Measurements from ENCODE around the gene PLEKHA6.

Gene PLEKHA6

DNA sequence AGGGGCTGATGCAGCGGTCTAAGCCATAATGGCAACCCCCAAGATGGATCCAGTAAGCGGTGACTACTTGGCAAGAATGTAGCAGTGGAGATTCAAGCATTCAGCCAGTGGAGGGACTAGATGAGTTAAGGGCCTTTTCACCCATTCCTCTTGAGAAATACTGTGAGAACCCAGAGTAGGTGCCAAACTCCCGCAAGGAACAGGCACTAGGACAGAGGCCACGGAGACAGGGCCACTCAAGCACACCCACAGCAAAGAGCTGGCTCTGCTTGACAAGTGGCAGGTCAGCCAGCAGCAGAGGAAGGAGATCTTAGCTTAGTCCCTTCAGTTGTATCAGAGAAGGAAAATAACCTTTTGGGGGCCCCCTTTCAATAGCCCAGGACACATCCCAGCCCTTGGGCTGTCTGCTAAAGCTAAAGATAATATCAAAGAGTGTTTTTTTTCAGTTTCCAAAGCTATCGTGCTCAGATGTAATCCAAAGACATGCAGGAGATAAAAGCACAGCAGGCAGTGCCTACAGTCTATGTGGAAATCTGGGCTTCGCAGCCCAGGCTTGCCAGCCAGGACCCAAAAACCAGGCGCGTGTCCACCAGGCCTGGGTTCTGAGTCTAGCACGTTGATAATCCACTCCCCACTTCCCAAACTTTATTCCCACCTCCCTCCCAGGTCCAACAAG, 83.9 kb downstream of the PLEKHA6 start:
- no peak for DNase-seq (ENCODE audit: low read depth)
- H3K4me3 ChIP-seq (ENCODE audit: low read length): no peak overlapping the region
- no peak for TF ChIP-seq CTCF (conservative IDR thresholded peaks at IDR 0.05; ENCODE audit: low read length)

GRCh38 chr1:204274446-204274845, 85.3 kb downstream of the PLEKHA6 start:
- H3K4me3 ChIP-seq (ENCODE audit: low read length): no peak overlapping the region
- DNase-seq (ENCODE audit: low read depth): no peak
- TF ChIP-seq CTCF (conservative IDR thresholded peaks at IDR 0.05; ENCODE audit: low read length): no peak

DNA sequence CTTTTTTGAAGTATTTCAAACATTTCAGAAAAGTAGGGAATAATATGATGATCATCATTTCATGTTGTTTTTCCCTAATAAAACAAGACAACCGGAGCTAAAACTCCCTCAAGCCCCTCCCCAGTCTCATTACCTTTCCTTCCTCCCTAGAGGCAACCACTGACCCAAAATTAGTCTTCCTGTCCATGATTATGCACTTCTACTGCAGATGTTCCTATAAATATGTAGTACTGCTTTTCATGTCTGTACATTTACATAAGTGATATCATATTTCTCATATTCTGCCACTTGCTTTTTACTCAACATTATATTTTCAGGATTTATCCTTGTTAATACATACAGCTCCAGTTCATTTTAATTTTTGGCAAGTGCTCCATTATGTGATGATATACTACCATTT, 87.2 kb downstream of the PLEKHA6 start:
- TF ChIP-seq CTCF (conservative IDR thresholded peaks at IDR 0.05; ENCODE audit: low read length): no peak
- no peak overlapping the region for H3K4me3 ChIP-seq (ENCODE audit: low read length)
- no peak for DNase-seq (ENCODE audit: low read depth)

GRCh38 chr1:204271970-204272369, 87.8 kb downstream of the PLEKHA6 start:
- TF ChIP-seq CTCF (conservative IDR thresholded peaks at IDR 0.05; ENCODE audit: low read length): no peak
- DNase-seq (ENCODE audit: low read depth): no peak
- no peak overlapping the region for H3K4me3 ChIP-seq (ENCODE audit: low read length)

GRCh38 chr1:204268101-204268500, 91.6 kb downstream of the PLEKHA6 start:
- no peak for TF ChIP-seq CTCF (conservative IDR thresholded peaks at IDR 0.05; ENCODE audit: low read length)
- DNase-seq (ENCODE audit: low read depth): no peak
- H3K4me3 ChIP-seq (ENCODE audit: low read length): no peak overlapping the region

DNA sequence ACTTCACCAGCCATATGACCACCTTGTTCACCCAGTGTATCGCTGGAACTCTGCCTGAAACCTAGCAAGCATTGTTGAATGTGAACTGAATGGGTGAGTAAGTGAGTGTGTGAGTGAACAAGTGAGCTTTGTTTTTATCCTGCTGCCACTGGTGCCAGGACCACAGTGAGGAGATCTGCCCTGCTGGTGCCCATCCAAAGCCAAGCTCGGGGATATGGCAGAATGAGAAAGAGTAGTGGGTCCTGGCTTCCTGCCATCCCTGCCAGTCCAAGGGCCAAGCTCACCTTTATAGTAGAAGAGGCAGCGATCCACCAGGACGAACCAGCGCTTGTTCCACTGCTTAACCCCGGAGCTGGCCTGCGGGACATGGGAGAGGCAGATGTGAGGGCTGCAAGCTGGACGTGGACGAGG, 92.5 kb downstream of the PLEKHA6 start:
- no peak for TF ChIP-seq CTCF (conservative IDR thresholded peaks at IDR 0.05; ENCODE audit: low read length)
- no peak for DNase-seq (ENCODE audit: low read depth)
- no peak overlapping the region for H3K4me3 ChIP-seq (ENCODE audit: low read length)

GRCh38 chr1:204266504-204267034, 93.2 kb downstream of the PLEKHA6 start:
- no peak for DNase-seq (ENCODE audit: low read depth)
- no peak overlapping the region for H3K4me3 ChIP-seq (ENCODE audit: low read length)
- no peak for TF ChIP-seq CTCF (conservative IDR thresholded peaks at IDR 0.05; ENCODE audit: low read length)

Data from AG10803 (cell line).